Stimulated activated naive CD8-positive, alpha-beta T cell treated with anti-CD3 and anti-CD28 coated beads, Interleukin-15, Interleukin-2, amounts not matched to agents 100 U/mL and 50 U/mL, for 24 hours (primary cell): ENCODE data around the gene MSI2.
A peak's percentile ranks its signal among the peaks of the same experiment; 100 is the strongest.

Experiments
- ATAC-seq: fragments of 150-1000 bp; cut with Tn5 transposase; one replicate; pipeline ENCODE4 v1.10.0; 2021
- DNase-seq: peaks from one replicate; pipeline ENCODE4 v3.0.0; 2021

MSI2 gene

DNA sequence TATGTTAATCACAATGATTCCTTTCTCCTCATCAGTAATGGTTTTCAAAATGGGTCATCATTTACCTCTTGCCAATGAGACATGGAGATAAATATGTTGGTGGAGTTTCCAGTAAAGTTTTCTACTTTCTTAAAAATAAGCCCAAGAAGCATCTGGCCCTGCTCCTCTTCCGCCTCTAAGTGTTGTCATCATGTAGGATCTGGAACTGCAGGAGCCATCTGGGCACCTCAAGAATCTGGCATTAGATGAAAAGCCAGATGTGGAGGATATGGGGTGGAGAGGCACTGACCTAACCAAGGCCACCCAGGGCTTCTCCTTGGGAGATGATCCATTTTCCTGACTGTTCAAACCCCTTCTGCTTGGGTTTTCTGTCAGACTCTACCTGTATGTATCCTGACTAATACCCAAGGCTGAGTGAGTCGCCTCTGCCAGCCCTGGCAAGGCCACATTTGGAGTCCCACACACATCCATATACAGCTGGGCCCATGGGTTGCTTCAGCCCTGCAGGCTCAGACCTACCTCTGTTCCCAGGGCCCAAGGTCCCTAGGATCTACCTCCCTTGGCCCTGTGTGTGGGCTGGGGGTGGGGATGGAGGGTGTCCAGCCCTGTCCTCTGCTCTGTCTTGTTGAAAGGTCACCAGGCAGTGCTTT is 464.2 kb downstream of the MSI2 start:
- DNase-seq (no peak), ATAC-seq (no peak)

GRCh38 chr17:57721967-57722703 is 465.8 kb downstream of the MSI2 start:
- DNase-seq (no peak), ATAC-seq (no peak)

- ATAC-seq: no peak
These were observed 466.4 kb downstream of the MSI2 start for GRCh38 chr17:57722704-57723043.

GRCh38 chr17:57723427-57724025 is 467.2 kb downstream of the MSI2 start:
- no peak for ATAC-seq
- no peak for DNase-seq

More at GRCh38 chr17:57722704-57723043, 466.4 kb downstream of the MSI2 start:
- DNase-seq: no peak

DNA sequence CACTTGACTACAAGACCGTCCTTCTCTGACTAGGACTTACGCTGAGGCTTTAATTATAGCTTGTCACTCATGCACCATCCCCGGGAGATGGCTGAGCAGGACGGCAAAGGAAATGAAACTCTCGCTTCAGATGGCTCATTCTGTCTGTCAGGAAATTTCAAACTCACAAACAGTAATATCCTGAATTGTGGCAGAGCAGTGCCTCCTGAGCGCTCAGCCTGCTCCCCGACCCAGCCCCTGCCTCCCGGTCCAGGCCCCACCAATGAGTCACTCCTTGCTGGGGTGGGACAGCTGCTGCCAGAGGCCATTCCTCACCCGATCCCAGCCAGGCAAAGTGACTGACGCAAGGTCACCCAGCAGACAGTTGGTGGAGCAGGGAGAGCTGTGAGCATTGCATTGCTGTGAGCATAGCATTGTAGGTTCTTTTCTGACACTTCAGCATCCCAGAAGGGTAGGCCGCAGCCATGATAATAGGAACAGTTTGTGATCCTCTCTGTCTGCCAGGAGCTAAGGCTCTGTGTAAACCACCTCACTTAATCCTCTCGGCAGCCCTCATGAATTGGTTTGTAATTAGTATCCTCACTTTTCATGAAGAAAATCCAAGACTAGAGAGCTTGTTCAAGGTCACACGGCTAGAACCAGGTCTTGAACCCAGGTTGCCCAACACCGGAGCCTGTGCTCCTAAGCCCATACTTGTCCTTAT is 467.9 kb downstream of the MSI2 start:
- no peak for DNase-seq
- ATAC-seq: peak; percentile 23

DNA sequence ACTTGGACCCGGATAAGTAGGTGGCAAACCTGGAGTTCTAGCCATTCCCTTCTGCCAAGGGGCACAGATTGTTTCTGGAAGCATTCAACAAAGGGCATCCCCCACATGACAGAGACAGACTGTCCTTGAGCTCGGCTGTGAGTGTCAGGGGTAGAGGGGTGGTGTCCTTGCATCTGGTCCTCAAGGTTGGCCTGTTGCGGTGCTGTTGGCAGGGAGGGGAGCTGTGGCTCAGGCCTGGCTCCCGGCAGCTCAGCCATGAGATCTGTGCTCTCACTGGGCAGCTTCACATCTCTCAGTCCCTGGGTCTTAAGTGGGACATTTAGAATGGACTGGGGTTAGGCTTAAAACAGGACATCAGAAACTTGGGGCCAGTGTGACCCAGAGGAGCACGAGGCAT is 468.4 kb downstream of the MSI2 start:
- DNase-seq (no peak), ATAC-seq (no peak)

DNA sequence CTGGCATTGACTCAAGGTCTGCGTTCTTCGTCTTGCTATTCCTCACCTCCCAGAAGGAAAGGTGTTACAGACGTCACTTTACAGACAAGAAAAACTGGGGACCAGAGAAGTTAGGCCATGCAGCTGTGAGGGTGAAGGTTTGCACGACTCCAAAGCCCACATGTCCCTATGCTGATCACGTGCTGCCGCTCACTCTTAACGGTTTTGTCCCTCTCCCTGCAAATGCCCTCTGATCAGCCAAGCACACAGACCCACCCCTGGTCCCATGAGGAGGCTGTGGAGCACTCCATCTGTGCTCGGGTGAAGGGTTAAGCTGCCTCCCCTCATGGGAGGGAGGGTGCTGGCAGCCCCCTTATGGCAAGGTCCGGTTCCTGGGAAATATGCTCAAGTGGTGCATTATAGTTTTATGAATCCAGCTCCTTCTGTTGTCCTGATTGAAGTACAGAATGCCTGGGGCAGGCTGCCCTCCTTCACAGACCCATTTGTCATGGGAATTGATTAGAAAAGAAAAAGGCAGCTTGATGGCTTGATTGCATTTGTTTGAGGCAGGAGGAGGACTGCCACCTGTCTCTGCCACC is 470.0 kb downstream of the MSI2 start:
- DNase-seq (no peak), ATAC-seq (no peak)

GRCh38 chr17:57726838-57727237 is 470.5 kb downstream of the MSI2 start:
- ATAC-seq: no peak

DNA sequence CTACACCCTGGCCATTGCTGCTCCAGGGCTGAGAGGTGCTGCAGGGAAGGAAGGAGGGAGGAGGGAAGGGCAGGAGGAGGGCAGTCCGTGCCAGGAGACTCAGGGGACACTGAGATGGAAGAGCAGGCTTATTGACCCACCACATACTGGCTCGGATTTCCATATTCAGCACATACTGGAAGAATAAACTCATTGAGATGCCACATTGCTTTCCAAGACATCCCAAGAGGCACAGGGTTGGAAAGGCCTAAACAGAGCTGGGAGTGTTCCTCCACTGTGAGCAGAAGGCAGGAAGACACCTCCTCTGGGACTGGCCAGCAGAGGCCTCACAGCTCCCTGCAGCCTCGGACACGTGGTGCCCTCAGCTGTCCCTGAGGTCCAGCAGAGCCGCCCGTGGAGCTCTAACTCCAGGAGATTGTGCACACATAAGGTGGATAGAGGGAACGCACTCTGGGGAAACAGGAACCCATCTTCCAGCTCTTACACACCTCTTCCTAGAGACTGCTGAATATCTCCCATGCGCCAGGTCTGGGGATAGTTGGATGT is 471.4 kb downstream of the MSI2 start:
- DNase-seq (no peak), ATAC-seq (no peak)

More at GRCh38 chr17:57726838-57727237, 470.5 kb downstream of the MSI2 start:
- DNase-seq: no peak

DNA sequence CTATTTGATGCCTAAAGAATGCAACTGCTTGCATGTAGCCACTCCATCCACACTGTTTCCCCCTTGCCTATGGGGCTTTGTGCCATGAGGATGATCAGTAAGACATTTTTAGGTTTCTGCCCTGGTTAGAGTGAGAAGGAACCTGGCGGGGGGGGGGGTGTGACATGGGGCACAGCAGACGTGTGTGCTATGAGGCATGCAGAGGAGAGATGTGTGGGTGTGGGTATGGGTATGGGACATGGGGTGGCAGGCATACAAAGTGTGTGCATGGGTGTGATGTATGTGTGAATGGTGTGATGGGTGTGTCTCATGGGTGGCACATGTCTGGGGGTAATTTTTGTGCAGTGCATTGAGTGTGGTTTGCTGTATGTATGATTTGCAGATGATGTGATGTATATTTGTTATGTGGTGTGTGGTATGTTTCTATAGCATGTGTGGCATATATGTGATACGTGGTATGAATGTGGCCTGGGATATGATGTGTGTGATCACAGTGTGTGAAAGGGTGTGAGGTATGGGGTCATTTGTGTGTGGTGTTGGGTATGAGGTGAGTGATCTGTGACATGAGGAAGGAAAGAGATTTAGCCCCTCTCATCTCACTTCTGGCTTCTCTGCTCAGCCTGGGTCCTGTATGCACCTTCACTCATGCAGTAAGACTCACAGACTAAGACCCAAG is 473.8 kb downstream of the MSI2 start:
- ATAC-seq (no peak), DNase-seq (no peak)

GRCh38 chr17:57732062-57732461 is 475.7 kb downstream of the MSI2 start:
- no peak for ATAC-seq

DNA sequence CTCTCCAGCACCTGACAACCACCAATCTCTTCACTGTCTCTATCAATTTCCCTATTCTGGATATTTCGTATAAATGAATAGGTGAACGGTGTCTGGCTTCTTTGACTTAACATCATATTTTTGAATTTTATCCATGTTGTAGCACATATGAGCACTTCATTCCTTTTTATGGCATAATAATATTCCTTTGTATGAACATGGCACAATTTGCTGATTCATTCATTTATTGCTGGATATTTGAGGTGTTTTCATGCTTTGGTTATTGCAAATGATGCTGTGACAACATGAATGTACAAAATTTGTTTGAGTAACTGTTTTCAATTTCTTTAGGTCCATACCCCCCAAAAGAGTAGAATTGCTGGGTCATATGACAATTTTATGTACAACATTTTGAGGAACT is 476.8 kb downstream of the MSI2 start:
- DNase-seq: no peak
- no peak for ATAC-seq

More at GRCh38 chr17:57732062-57732461, 475.7 kb downstream of the MSI2 start:
- DNase-seq: no peak
